GM18502 (cell line): ENCODE measurements around the gene SYTL3.

ENCODE experiments used
- ATAC-seq: cut with Tn5 transposase; IDR thresholded peaks from one replicate; pipeline ENCODE4 v1.9.1; 2021; ENCODE audit warnings: mild to moderate bottlenecking; ENCODE audit not compliant: unreplicated experiment, poor library complexity

SYTL3 gene

DNA sequence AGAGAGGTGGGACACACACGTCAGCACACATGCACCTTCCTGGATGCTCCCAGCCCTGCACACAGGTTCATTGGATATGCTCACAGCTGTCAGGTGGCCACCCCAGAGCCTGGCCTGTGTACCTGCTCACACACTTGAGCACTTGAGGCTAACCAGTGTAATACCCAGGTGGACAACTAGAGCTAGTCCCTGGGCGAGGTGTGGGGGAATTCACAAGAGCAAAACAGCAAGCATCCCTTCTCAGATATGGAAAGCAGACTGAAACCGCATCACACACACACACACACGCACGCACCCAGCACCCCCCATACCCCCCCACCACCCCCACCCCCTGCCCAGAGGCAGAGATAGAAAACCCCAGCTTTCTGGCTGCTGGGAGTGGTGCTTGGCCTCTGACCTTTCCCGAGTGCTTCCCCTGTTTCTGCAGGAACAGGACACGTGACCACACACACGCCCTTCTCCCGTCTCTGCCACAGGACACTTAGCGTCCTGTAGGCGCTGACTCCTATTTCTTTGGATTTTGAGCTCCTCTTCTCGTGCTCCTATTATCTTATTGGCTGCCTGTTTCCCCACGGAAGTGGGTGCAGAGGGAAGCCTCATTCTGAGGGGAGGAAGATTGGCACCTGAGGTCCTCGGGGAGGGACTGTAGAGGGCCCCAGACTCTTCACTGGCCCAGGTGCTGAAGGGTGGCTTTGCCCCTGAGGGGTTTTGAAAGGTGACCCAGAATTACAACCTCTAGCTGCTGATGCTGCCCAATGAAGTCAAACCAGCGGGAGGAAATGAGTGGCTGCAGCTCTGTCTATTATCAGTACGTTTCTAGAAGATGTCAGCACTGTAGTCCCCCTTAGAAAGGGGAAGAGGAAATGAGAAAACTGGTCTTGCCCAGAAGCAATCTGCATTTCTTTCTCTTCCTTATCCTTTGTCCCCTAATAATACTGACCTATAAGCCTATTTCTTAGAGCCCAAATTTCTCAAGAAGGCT lies 65.8 kb downstream of the SYTL3 start:
- ATAC-seq: peak; percentile 63

DNA sequence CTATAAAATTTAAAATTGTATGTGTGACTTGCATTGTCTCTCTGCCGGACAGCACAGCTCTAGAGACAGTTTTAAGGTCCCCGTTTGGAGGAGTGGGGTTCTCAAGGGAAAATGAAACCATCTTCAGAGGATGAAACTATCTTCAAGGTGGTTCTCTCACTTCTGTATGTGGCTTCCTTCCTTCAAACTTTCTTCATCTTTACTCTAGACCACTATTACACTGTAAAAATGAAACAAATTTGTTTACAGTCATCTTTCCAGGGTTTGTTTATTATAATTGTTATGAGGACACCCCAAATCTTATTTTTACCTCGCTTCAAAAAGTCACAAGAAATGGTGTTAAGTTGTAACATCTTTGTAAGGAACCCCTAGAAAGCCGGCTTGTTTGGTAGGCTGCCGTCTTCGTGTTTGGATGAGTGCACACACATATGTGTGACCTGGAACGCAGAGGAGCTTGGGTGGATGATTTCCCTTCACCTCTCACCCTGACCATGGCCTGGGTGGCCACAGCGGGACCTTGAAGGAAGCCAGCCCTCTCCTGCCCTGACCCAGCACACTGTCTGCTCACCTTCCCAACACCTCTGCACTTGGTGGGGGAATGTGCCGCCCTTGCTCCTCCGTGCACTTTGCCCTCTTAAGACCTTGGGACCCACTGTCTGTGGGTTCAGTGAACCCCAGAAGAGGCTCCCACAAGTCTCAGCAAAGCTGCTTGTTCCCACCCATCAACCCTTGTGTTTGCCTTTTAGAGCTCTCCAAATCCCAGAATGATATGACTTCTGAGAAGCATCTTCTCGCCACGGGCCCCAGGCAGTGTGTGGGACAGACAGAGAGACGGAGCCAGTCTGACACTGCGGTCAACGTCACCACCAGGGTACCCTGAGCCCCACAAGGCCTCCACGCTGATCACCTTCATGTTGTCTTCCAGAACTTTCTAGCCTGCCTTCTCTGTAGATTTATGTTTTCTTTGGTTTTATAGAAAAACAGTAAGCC lies 67.8 kb downstream of the SYTL3 start:
- peak; percentile 68 for ATAC-seq

DNA sequence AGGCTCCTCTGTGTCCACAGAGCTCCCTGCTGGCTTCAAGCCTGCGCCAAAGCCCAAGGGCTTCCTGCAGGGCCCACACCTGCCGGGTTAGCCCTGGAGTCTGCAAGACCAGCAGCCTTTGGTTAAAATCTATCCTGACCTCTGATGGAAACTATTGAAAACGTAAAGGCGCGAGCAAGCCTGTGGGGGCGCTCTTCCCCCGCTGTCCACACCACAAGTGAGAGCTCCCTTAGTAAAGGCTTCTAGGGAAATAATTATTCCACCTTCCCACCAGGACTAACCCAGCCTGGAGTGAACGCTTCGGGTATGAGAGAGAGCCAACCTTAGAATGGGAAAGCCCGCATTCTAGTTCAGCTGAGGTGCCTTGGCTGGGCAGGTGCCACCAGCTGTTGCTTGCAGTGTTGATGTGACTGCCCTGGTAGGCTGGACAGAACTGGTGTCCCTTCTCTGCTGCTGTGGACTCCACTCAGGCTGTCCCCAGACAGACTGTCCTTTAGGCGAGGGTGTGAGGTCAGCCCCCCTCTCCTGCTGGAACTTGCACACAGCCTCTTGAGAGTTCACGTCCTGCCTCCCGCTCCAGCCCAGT lies 68.7 kb downstream of the SYTL3 start:
- ATAC-seq: no peak

DNA sequence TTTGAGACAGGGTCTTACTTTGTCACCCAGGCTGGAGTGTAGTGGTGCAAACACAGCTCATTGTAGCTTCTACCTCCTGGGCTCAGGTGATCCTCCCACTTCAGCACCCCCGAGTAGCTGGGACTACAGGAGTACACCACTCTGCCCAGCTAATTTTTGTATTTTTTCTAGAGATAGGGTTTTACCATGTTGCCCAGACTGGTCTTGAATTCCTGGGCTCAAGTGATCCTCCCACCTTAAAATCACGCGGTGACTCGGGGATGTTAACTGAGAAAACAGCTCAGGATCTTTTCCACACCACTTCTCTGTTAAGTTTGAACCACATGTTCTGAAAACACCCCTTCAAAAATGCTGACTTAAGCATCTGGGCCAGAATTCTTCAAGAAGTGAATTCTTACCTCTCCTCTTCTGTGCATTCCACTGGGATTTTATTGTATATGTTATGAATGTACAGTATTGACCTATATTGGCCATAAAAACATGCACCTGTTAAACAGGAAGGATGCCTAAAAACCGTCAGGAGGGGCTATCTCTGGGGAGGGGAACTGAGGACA lies 72.4 kb downstream of the SYTL3 start:
- no peak for ATAC-seq

DNA sequence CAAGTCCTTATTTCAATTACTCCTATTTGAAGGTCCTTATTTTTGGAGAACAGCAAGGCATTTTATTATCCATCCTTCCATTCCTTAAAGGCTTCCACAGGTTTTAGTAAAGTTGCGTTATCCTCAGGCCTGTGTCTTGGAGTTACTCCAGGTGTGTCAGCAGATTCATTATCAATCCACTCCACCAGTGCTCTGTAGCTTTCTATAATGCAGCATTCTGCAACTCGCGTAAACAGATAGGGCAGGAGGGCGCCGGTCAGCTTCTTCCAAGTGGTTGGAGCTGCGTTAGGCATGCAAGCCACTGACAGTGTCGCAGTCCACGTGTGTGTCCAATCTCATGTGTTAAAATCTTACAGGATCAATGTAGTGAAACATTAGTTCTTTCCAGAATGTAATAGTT lies 75.8 kb downstream of the SYTL3 start:
- ATAC-seq: no peak

DNA sequence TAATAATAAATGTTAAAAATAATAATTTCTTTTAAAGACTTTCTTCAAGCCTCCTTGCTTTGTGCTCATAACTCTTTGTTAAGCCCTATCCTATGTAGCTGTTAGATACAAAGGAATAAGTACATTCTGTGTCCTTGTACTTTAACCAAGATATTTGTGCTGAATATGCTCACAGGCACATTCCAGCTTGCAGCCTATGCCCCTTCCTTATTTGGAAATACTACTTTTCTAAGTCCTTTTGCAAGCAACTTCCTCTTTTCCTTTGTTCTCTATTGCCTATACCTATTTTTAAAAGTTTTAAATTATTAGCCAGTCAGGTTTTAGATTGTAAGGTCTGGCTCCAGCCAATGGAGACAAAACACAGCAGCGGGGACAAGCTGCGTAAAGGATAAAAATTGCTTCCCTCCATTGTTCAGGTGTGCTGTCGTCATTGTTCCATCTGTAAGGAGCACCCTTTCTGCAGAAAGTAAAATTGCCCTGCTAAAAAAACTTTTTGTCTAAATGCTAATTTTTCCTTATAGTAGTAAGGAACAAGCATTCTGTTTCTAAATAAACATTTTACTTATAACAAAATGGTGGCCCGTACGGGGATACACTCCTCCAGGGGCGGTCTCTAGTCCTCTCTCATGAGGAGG lies 80.2 kb downstream of the SYTL3 start:
- no peak for ATAC-seq

DNA sequence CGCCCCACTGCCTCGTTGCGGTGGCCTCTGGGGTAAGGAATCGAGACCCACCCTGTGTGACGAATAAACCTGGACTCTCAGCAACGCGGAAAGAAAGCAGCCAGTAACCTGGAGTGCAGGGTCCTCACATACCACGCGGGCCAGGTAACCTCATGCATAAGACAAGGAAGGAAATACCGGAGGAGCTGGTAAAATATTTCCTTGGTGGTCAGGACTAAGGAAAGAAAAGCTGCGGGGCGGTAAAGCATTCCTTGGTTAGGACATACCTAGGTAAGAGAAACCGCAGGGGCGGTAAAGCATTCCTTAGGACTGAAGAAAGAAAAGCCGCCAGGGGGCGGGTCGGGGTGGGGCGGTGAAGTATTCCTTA lies 80.7 kb downstream of the SYTL3 start:
- ATAC-seq: no peak

DNA sequence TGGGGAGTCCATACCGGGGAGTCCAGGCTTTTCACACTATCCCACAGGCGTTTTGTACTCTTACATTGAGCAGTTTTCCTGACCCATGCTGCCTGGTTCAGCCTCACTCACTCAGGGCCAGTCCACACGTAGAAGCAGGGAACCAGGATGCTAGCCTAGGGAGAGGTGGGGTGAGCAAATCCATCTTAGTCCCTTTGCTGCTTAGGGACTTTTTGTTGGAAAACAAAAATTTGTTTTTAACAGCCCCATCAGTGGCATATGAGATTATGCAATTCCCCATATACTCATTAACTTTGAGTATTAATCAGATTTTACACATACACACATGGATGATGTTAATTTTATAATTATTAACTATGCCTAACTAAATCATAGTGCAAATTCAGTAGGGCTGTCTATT lies 85.2 kb downstream of the SYTL3 start:
- no peak for ATAC-seq

DNA sequence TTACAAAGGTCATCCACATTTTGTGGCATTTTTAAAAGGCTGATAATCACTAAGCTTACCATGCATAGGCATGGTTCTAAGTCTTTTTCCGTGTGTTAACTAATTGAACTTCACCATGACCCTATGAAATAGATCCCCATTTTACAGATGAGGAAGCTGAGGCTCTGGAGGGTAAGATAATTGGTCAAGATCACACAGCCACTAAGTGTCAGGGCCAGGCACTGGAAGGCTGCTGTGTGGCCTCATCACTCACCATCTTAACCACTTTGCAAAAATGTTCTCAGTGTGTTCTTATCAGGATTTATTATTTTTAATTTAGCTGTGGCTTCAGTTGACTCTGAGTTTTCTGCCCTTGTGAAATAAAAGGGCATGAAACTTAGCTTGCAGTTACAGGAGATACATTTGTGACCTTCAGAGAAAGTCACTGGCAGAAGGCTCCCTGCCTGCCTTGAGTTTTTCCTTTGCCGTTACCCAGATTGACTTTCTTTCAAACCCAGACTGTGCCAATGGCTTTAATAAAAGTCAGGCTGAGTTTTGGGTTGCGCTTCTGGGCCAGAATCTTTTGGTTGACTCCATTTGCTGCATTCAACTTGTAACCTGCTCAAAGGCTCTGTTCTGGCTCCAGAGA lies 87.3 kb downstream of the SYTL3 start:
- no peak for ATAC-seq

DNA sequence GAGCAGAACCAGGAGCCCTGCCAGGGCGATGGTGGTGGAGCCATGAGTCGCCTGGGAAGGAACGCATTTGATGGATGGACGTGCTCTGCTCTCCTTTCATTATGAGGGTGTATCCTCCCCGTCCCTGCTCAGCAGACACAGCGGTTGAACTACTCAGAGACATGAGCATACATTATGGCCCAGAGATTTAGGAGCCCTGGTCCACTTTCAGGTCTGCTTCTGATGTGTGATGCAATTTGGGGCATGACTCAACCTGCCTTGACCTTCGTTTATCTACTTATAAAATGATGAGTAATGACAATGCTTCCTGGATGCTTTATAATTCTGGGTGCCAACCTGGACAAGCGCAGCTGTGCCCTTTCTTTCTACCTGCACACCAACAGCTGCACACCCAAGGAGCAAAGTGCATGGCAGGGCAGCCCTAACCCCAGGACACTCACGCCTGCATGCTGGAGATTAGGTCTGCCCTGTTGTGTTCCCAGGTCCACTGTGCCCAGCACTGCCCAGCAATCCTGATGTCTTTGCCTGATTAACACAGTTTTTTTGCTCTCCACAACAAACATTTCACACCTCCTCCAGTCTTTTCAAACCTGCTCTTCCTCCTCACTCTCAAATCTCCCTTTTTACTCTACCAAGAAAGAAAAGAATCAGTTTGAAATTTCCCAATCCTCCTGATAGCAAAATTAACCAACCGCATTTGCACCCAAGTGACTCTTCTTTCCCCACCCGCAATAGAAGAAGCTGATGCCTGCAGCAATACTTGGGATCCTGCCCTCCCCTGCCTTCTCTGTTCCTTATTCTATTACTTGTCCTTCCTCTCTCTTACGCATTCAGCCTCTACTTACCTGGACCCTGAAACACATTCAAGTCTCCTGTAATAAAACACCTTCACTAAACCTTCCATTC lies 88.1 kb downstream of the SYTL3 start:
- no peak for ATAC-seq

DNA sequence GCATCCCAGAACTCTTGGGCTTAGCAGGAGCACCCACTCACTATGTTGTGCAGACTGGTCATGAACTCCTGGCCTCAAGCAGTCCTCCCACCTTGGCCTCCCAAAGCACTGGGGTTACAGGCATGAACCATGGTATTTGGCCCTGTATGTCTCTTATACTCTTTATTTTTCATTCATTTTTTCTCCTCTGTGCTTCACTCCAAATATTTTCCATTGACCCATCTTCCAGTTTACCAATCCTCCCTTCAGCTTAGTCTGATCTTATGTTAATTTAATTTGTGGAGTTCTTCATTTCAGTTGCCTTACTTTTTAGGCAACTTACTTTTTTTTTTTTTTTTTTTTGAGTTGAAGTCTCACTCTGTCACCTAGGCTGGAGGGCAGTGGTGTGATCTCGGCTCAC lies 89.8 kb downstream of the SYTL3 start:
- ATAC-seq: no peak

DNA sequence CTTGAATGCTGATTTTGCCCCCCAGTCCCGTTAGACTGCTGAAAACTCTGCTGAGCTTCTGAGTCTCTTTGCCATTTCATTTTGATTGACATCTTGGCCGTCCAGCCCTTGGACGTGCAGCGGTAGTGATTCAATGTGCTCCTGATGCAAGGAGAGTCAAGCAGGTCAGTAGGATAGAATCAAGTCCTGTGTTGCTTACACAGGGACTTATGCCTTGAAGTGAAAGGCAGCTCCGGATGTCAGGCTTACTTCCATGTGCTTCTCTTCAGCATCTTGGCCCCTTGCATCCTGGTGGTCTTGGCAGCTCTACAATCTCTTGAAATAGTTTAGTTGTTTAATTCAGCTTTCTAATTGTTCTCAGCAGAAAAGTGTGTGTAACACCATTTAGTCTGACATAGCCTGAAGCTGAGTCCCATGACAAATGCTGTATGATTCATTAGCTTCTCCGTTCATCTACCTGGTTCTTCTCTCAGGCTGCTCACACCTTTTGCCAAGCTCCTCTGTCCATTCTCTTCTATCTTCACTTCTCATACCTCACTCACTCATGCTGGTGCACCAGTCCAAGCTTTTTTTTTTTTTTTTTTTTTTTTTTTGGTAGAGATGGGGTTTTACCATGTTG lies 93.3 kb downstream of the SYTL3 start:
- no peak for ATAC-seq

DNA sequence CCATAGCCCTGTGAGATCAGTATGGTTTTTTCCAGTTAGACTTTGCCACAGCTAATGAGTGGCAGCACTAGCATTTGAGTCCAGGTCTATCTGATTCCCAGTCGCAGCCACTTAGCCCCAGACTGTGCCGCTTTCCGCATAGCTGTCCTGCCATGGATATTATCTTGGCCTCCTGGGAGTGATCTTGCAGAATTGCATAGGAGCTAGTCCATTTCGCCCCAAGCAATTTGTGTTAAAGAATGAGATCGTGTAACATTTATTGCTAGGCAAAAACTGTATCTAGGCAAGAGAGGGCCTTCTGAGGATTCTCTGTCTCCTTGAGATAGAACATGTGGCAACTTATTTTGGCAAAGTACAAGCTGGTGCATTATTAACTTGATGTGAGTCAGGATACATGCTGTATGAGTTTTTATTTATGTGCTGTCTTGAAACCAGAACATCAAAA lies 95.2 kb downstream of the SYTL3 start:
- no peak for ATAC-seq

DNA sequence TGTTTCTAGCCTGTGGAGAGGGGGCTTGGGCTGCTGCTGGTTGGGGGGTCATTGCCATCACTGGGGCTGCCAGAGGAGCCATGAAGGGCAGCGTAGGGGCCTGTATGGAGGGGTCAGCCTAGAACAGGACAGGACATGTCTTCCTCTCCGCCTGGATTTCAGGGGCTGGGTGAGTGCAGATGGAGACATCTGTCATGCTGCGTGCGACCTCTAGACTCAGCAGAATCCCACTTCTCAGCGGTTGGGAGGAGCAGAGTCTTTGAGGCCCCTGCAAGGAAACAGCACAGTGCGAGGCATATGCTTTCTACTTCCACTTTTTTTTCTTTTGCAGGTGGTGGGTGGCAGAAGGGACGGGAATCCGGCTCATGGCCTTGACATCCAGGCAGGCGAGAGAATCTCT lies 101.4 kb downstream of the SYTL3 start:
- no peak for ATAC-seq

DNA sequence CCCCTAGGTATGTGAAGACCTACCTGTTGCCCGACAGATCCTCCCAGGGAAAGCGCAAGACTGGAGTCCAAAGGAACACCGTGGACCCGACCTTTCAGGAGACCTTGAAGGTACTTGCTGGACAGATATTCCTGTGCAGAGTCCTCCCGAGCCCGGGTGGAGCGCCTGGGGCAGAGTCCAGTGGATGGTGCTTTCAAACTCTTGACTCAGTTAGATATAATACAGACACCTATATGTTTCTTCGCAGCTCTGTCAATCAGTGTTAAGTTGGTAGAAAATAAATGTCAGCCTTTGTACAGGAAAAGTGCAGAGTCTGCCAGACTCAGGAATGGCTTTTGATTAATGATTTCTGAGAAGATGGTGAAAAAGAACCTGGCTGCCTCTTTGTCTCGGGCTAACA lies 102.1 kb downstream of the SYTL3 start:
- no peak for ATAC-seq

DNA sequence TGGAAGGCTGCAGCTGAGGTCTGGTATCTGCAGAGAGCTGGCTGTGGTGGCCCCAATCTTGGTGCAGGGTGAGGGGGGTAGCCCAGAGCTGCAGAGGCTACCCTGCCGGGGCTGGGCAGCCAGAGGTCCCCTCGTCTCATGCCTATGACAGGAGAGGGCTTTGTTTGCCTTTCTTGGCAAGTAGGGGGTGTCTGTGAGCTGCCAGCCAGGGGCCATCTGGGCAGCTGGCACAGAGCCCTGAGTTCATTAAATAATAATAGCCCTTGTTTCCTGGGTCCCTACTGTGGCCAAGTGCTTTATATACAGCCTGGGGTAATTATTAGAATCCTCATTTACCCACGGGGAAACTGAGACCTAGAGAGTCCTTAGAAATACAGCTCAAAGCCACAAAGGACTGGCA lies 102.8 kb downstream of the SYTL3 start:
- ATAC-seq: no peak

DNA sequence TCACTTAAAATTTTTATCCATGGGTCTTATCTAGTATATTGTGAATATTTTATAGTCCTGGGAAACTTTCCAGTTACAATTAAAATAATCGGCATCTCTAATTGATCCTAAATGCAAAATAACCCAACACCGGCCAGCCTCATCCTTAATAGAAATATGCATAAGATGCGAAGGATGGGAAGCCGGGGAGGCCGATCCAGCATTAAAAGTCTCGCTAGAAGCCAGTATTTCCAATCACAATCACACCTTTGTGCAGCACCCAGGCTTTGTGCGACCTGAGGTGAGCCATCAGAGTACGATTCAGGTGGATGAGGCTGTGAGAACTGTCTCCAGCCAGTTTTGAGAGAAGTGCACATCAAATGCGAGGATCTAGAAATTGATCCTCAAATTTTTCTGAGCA lies 104.0 kb downstream of the SYTL3 start:
- ATAC-seq: no peak

DNA sequence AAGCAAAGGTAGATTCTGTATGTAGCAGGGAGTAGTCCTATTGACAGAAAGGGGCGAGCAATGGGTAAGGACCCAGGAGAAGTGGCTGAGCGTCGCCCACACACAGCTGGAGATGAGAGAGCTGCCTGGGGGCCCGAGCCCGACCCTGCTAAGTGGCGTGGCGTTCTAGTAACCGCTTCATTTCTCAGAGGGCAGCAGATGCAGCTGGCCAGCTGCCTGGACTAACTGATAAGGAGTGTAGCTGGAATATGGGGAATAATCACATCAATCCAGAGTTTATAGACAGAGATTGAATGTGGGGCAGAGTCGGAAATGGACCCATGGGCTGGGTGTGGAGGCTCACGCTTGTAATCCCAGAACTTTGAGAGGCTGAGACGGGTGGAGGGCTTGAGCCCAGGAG lies 104.9 kb downstream of the SYTL3 start:
- ATAC-seq: no peak
